NT2/D1 (cell line): Measurements from ENCODE around the gene N4BP2.

Source experiments
- SUZ12 ChIP-seq: IDR thresholded peaks from 2 replicates; pipeline ENCODE4 v1.6.1; 2011; ENCODE audit not compliant: insufficient read length, insufficient read depth; ENCODE audit errors: extremely low read depth
- YY1 ChIP-seq: IDR thresholded peaks from 2 replicates; pipeline ENCODE4 v1.6.1; 2011; ENCODE audit not compliant: insufficient read length, insufficient read depth
- ZNF274 ChIP-seq: IDR thresholded peaks from 2 replicates; pipeline ENCODE4 v1.6.1; 2011; ENCODE audit warnings: mild to moderate bottlenecking, low read depth, low read length

- TF ChIP-seq YY1 (no peak), ZNF274 (no peak), SUZ12 (no peak)
Observed at GRCh38 chr4:40201898-40202297, 145.2 kb downstream of the N4BP2 start.
